ENCODE results near the gene TNKS1BP1. TPM values are rescaled to one million over a fixed set of nuclear protein-coding genes. Genes with fewer than 3 reads are reported as not detected.

The TNKS1BP1 gene
- total RNA-seq, 1 experiment from 2014 or later: 127 TPM

GRCh38 chr11:57358991-57359390 is 34.2 kb upstream of the TNKS1BP1 start:
- Mint-ChIP-seq H3K36me3 (no peaks in the 10 kb centered on the region), H3K27me3 (ENCODE audit: low read depth) (peaks cover 11% of the 10 kb centered on the region; the same call in 1 of the 2 replicates), H3K4me3 (no peak overlapping the region), H3K9me3 (peaks cover 4% of the 10 kb centered on the region; the same call in 1 of the 2 replicates), H3K4me1 (0 out of 2 replicates have a peak, but pooled peaks cover 4% of the 10 kb centered on the region), H3K27ac (no peak overlapping the region)
- POLR2A ChIA-PET: no interaction called here
- ATAC-seq (no peak; the same call in 1 of the 2 replicates), DNase-seq (ENCODE audit: low spot score) (no peak)
- TF ChIP-seq, protein P1, sequence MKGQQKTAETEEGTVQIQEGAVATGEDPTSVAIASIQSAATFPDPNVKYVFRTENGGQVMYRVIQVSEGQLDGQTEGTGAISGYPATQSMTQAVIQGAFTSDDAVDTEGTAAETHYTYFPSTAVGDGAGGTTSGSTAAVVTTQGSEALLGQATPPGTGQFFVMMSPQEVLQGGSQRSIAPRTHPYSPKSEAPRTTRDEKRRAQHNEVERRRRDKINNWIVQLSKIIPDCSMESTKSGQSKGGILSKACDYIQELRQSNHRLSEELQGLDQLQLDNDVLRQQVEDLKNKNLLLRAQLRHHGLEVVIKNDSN (CRISPR knock-in tag; IDR thresholded peaks at IDR 0.05): no peak
- TF ChIP-seq TEAD1 (CRISPR knock-in tag; IDR thresholded peaks at IDR 0.05) (no peak), TP53 (CRISPR knock-in tag; IDR thresholded peaks at IDR 0.05) (no peak)
- CTCF ChIA-PET: interaction anchor here (0.8 to 3.9 kb wide), 7 partner anchors 9 to 134 kb away, joined by 3 to 15 read pairs (median 8); no protein-coding TSS in a partner anchor

DNA sequence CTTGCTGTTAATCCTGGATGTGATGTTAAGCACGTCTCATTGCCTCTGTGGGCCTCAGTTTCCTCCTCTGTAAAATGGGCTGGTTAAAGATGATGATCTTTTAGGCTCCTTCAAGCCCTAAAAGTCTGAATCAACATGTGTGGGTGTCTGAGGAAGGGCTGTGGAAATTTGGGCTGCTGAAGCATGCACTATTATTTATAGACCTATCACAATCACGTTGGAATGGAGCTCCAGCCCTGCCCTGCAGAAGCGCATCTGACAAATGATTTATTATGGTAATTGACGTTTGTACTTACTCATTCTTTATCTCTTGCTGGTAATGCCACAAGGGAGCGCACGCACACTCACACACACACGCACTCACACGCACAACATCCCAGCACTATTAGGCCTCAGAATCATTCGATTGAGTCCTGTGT is 33.8 kb upstream of the TNKS1BP1 start:
- Mint-ChIP-seq H3K4me3 (no peak overlapping the region), H3K4me1 (peaks cover 7% of the 10 kb centered on the region), H3K27me3 (ENCODE audit: low read depth) (peaks cover 11% of the 10 kb centered on the region; the same call in 1 of the 2 replicates), H3K9me3 (peaks cover 4% of the 10 kb centered on the region; the same call in 1 of the 2 replicates), H3K27ac (no peak overlapping the region), H3K36me3 (no peaks in the 10 kb centered on the region)
- ATAC-seq (no peak), DNase-seq (ENCODE audit: low spot score) (no peak)
- TF ChIP-seq, protein P2, sequence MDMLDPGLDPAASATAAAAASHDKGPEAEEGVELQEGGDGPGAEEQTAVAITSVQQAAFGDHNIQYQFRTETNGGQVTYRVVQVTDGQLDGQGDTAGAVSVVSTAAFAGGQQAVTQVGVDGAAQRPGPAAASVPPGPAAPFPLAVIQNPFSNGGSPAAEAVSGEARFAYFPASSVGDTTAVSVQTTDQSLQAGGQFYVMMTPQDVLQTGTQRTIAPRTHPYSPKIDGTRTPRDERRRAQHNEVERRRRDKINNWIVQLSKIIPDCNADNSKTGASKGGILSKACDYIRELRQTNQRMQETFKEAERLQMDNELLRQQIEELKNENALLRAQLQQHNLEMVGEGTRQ (CRISPR knock-in tag; IDR thresholded peaks at IDR 0.05): no peak
- TF ChIP-seq ZNF671 (CRISPR knock-in tag; IDR thresholded peaks at IDR 0.05) (no peak), ATF1 (CRISPR knock-in tag; IDR thresholded peaks at IDR 0.05) (no peak), HMGXB4 (CRISPR knock-in tag; IDR thresholded peaks at IDR 0.05) (no peak), ZNF138 (CRISPR knock-in tag; conservative IDR thresholded peaks at IDR 0.05) (no peak), SP1 (CRISPR knock-in tag; conservative IDR thresholded peaks at IDR 0.05) (no peak), PRDM15 (CRISPR knock-in tag; IDR thresholded peaks at IDR 0.05) (no peak), ELF4 (CRISPR knock-in tag; IDR thresholded peaks at IDR 0.05; ENCODE audit: low read depth) (no peak), TCF7 (CRISPR knock-in tag; IDR thresholded peaks at IDR 0.05; ENCODE audit: low read depth) (no peak), ZNF232 (CRISPR knock-in tag; IDR thresholded peaks at IDR 0.05) (no peak), ZNF425 (CRISPR knock-in tag; conservative IDR thresholded peaks at IDR 0.05) (no peak), NFE2L1 (CRISPR knock-in tag; IDR thresholded peaks at IDR 0.05) (no peak)
- TF ChIP-seq, protein P3, sequence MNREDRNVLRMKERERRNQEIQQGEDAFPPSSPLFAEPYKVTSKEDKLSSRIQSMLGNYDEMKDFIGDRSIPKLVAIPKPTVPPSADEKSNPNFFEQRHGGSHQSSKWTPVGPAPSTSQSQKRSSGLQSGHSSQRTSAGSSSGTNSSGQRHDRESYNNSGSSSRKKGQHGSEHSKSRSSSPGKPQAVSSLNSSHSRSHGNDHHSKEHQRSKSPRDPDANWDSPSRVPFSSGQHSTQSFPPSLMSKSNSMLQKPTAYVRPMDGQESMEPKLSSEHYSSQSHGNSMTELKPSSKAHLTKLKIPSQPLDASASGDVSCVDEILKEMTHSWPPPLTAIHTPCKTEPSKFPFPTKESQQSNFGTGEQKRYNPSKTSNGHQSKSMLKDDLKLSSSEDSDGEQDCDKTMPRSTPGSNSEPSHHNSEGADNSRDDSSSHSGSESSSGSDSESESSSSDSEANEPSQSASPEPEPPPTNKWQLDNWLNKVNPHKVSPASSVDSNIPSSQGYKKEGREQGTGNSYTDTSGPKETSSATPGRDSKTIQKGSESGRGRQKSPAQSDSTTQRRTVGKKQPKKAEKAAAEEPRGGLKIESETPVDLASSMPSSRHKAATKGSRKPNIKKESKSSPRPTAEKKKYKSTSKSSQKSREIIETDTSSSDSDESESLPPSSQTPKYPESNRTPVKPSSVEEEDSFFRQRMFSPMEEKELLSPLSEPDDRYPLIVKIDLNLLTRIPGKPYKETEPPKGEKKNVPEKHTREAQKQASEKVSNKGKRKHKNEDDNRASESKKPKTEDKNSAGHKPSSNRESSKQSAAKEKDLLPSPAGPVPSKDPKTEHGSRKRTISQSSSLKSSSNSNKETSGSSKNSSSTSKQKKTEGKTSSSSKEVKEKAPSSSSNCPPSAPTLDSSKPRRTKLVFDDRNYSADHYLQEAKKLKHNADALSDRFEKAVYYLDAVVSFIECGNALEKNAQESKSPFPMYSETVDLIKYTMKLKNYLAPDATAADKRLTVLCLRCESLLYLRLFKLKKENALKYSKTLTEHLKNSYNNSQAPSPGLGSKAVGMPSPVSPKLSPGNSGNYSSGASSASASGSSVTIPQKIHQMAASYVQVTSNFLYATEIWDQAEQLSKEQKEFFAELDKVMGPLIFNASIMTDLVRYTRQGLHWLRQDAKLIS (CRISPR knock-in tag; IDR thresholded peaks at IDR 0.05; ENCODE audit: borderline replicate concordance): no peak
- TF ChIP-seq, protein P1 (CRISPR knock-in tag; IDR thresholded peaks at IDR 0.05): no peak
- TF ChIP-seq, protein P4, sequence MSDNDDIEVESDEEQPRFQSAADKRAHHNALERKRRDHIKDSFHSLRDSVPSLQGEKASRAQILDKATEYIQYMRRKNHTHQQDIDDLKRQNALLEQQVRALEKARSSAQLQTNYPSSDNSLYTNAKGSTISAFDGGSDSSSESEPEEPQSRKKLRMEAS (CRISPR knock-in tag; IDR thresholded peaks at IDR 0.05): no peak
- POLR2A ChIA-PET: no interaction called here
- CTCF ChIA-PET: interaction anchor here (1.1 to 3.9 kb wide), 5 partner anchors 9 to 99 kb away, joined by 5 to 15 read pairs (median 13); no protein-coding TSS in a partner anchor

All from WTC11 (cell line).